Ovary (tissue), 3 donors: ENCODE measurements around the gene LRP1.

ENCODE experiments used
- EP300 ChIP-seq: sonication (generic); formaldehyde crosslinking; IDR thresholded peaks from one replicate; pipeline ENCODE4 v1.6.1; 2017; ENCODE audit warnings: antibody characterized with exemption
- POLR2A ChIP-seq: fragments of 450-650 bp; IDR thresholded peaks from one replicate; pipeline ENCODE4 v1.6.1; 2017; ENCODE audit warnings: antibody characterized with exemption, mild to moderate bottlenecking, moderate library complexity
- TF ChIP-seq, protein P1 (sequence below), 3 donors: fragments of 450-650 bp in 2 of 3; fragments of 200-600 bp in 1 of 3; IDR thresholded peaks; one replicate each; pipeline versions ENCODE4 v1.5.1 to v1.8.0; 2016 to 2022; ENCODE audit warnings: antibody characterized with exemption in 3 of 3, mild to moderate bottlenecking in 1 of 3
- donor health status: DM: no; HTN: no; CAD: no.

DNA sequence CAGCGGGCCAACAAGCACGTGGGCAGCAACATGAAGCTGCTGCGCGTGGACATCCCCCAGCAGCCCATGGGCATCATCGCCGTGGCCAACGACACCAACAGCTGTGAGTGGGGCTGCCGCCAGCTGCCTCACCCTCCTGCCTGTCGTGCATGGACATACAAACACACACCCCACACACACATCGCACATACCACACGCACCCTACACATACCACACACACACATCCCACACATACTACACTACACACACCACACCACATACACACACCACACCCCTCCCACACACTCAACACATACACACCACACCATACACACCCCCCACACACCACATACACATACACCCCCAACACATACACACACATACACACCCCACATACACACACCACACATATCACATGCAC, 63.1 kb downstream of the LRP1 start:
- TF ChIP-seq, protein P1, sequence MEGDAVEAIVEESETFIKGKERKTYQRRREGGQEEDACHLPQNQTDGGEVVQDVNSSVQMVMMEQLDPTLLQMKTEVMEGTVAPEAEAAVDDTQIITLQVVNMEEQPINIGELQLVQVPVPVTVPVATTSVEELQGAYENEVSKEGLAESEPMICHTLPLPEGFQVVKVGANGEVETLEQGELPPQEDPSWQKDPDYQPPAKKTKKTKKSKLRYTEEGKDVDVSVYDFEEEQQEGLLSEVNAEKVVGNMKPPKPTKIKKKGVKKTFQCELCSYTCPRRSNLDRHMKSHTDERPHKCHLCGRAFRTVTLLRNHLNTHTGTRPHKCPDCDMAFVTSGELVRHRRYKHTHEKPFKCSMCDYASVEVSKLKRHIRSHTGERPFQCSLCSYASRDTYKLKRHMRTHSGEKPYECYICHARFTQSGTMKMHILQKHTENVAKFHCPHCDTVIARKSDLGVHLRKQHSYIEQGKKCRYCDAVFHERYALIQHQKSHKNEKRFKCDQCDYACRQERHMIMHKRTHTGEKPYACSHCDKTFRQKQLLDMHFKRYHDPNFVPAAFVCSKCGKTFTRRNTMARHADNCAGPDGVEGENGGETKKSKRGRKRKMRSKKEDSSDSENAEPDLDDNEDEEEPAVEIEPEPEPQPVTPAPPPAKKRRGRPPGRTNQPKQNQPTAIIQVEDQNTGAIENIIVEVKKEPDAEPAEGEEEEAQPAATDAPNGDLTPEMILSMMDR (IDR thresholded peaks at IDR 0.05) = no peak
- TF ChIP-seq POLR2A (no peak), EP300 (no peak)
